C4-2B (cell line): ENCODE results near the gene ARRB1.

Experiments
- H3K27ac ChIP-seq: fragments of 450-650 bp; 2 replicates; pipeline ENCODE4 v1.5.1; 2017
- ZFX ChIP-seq: fragments of 450-650 bp; IDR thresholded peaks from 2 replicates; pipeline ENCODE4 v1.6.1; 2017
- TF ChIP-seq, protein P1 (sequence below): fragments of 450-650 bp; conservative IDR thresholded peaks from 2 replicates; pipeline ENCODE4 v1.5.1; 2017; ENCODE audit warnings: mild to moderate bottlenecking

The ARRB1 gene

DNA sequence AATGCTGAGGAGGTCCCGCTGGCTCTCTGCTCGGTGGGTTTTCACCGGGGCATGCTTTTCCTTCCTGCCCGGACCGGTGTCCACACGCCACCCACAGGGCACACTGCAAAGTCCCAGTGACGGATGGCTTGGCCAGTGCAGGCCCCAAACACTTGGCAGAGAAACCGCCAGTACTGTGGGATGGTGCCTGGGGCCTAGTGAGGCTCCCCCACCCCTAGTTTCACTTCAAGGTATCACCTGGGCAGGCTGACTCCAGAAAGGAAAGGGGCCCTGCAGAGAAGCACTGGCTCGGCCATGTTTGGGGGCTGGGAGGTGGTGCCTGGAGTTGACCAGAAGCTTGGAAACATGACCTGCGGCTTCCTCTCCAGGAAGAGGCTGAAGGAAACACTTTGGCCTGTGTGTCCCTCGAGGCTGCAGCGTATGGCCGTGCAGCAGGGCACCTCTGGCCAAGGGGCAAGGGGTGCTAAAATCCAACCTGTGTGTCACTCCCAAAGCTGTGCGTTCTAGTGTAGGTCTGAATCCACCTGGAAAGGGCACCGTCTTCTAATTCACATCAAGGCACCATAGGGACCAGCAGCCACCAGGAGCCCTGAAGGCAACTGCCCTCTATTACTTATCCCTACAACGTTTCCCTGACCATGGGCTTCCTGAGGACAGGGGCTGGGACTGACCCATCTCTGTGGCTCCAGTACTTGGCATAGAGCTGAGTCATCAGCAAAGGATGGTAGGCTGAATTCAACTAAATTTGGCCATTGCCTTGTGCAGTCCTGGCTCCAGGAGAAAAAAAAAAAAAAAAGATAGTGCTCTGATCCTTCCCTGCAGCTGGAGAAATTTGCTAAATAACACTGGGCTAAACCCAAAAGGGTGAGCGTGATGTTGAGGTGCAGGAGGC is 88.3 kb downstream of the ARRB1 start:
- no peak overlapping the region for H3K27ac ChIP-seq
- no peak for TF ChIP-seq ZFX
- TF ChIP-seq, protein P1, sequence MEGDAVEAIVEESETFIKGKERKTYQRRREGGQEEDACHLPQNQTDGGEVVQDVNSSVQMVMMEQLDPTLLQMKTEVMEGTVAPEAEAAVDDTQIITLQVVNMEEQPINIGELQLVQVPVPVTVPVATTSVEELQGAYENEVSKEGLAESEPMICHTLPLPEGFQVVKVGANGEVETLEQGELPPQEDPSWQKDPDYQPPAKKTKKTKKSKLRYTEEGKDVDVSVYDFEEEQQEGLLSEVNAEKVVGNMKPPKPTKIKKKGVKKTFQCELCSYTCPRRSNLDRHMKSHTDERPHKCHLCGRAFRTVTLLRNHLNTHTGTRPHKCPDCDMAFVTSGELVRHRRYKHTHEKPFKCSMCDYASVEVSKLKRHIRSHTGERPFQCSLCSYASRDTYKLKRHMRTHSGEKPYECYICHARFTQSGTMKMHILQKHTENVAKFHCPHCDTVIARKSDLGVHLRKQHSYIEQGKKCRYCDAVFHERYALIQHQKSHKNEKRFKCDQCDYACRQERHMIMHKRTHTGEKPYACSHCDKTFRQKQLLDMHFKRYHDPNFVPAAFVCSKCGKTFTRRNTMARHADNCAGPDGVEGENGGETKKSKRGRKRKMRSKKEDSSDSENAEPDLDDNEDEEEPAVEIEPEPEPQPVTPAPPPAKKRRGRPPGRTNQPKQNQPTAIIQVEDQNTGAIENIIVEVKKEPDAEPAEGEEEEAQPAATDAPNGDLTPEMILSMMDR, result no peak

DNA sequence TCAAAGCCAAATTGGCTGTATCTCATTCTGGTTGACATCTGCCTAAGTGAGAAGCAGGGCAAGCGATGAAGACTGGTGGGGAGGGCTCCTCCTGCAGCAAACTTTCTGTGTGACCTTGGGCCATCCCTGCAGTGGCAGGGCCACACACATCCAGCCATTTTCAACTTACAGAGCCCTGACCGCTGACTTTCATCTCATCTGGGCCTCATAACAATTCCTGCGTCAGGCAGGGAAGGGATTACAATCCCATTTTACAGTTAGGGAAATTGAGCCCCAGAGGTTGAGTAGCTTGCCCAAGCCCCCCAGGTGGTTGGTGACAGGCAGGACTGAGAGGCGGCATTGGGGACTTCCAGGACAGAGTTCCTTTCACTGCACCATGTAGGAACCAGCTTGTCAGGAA is 89.0 kb downstream of the ARRB1 start:
- H3K27ac ChIP-seq, result no peak overlapping the region
- TF ChIP-seq, protein P1, result no peak
- no peak for TF ChIP-seq ZFX

- TF ChIP-seq ZFX, result no peak
- TF ChIP-seq, protein P1, result no peak
- no peak overlapping the region for H3K27ac ChIP-seq
Measured at GRCh38 chr11:75261902-75262361, 89.5 kb downstream of the ARRB1 start.

DNA sequence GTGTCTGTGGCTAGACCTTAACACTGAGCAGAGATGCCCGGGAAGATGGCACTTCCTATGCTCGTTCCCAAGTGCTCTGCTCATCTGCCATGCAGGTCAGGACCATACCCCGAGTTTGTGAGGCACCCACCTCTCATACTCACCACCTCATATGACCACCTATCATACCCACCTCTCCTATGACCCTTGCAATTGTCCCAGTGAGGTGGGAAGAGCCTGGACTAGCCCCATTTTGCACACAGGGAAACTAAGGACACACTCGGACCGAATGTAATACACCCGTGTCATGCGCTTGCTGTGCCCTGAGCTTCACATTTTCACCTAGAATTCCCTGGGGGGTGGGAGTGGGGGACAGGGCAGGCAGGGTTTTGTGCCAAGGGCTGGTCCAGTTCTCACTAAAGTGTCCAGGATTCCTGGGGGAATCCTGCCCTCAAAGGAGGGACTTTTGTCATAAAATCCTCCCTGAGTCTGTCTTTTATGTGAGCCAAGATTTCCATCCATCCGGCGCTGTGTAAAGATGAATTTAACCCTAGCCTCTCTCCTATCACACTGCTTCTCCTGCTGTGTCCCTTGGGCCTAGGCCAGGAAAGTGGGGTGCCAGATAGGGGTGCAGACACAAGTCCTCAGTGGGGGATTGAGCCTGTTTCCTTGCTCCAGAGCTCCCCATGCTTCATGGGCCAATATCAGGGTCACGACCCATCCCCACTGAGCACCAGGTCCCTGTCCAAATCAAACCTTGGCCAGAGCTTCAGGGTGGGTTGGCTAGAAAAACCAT is 90.9 kb downstream of the ARRB1 start:
- TF ChIP-seq, protein P1, result no peak
- TF ChIP-seq ZFX, result no peak
- H3K27ac ChIP-seq, result no peak overlapping the region

- no peak overlapping the region for H3K27ac ChIP-seq
- TF ChIP-seq, protein P1, result no peak
- TF ChIP-seq ZFX, result no peak
Measured at GRCh38 chr11:75254326-75254725, 97.1 kb downstream of the ARRB1 start.

DNA sequence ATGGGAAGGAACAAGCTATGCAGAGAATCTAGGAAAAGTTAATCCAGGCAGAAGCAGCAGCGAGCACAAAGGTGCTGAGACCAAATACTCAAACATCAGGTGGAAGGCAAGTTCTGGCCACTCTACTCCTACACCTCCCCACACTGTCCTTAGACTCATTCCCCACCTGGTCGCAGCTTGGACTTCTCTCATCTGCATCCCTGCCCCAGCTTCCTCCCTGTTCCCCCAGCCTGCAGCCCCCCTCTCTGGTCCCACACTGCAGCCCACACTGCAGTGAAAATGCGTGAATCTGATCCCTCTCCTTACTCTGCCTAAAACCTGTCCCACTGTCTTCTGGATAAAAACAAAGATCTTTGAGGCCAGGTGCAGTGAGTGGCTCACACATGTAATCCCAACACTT is 101.8 kb downstream of the ARRB1 start:
- no peak for TF ChIP-seq ZFX
- TF ChIP-seq, protein P1, result no peak
- no peak overlapping the region for H3K27ac ChIP-seq

- no peak overlapping the region for H3K27ac ChIP-seq
- TF ChIP-seq, protein P1, result no peak; the same call in none of the 2 replicates
- no peak for TF ChIP-seq ZFX
Measured at GRCh38 chr11:75248924-75249256, 102.6 kb downstream of the ARRB1 start.
